GM23338 (cell line): Measurements from ENCODE around the gene MAPKBP1. TPM values are rescaled to one million over a fixed set of nuclear protein-coding genes. Genes with fewer than 3 reads are reported as not detected.

ENCODE experiments used
- ATAC-seq: fragments of 200-7000 bp; cut with Tn5 transposase; 3 replicates; pipeline ENCODE4 v1.9.1; 2020
- DNase-seq: peaks from one replicate; pipeline ENCODE4 v3.0.0-alpha.2; 2015; ENCODE audit warnings: low spot score
- H2AFZ ChIP-seq: fragments of 200-600 bp; sonication (generic); 2 replicates; pipeline ENCODE4 v1.8.0; 2016; ENCODE audit warnings: antibody characterized with exemption, mild to moderate bottlenecking, moderate library complexity
- H3F3A ChIP-seq: fragments of 200-600 bp; sonication (generic); replicated peaks from 2 replicates; pipeline ENCODE4 v1.8.0; 2017; ENCODE audit warnings: antibody characterized with exemption, mixed run types, low read depth
- H3K27ac ChIP-seq: fragments of 200-600 bp; sonication (generic); 2 replicates; pipeline ENCODE4 v1.6.1; 2016; ENCODE audit warnings: low read depth
- H3K27me3 ChIP-seq: fragments of 200-600 bp; sonication (generic); 2 replicates; pipeline ENCODE4 v1.8.0; 2016; ENCODE audit warnings: mild to moderate bottlenecking, mixed run types, moderate library complexity; ENCODE audit not compliant: insufficient read depth
- H3K36me3 ChIP-seq: fragments of 200-600 bp; sonication (generic); 2 replicates; pipeline ENCODE4 v1.8.0; 2016; ENCODE audit warnings: mild to moderate bottlenecking; ENCODE audit not compliant: insufficient read depth
- H3K4me1 ChIP-seq: fragments of 200-600 bp; sonication (generic); 2 replicates; pipeline ENCODE4 v1.8.0; 2016; ENCODE audit warnings: mild to moderate bottlenecking, moderate library complexity; ENCODE audit not compliant: insufficient read depth
- H3K4me2 ChIP-seq: fragments of 200-600 bp; sonication (generic); 2 replicates; pipeline ENCODE4 v1.7.1; 2017; ENCODE audit warnings: mixed run types
- H3K4me3 ChIP-seq: fragments of 200-600 bp; sonication (generic); 2 replicates; pipeline ENCODE4 v1.6.1; 2016; ENCODE audit warnings: mixed run types
- H3K79me2 ChIP-seq: fragments of 200-600 bp; sonication (generic); replicated peaks from 2 replicates; pipeline ENCODE4 v1.8.0; 2017; ENCODE audit warnings: mild to moderate bottlenecking; ENCODE audit not compliant: insufficient read depth
- H3K9me2 ChIP-seq: fragments of 200-600 bp; sonication (generic); 2 replicates; pipeline ENCODE4 v1.8.0; 2017; ENCODE audit not compliant: insufficient read depth
- H4K20me1 ChIP-seq: fragments of 200-600 bp; sonication (generic); replicated peaks from 2 replicates; pipeline ENCODE4 v1.8.0; 2017; ENCODE audit warnings: mild to moderate bottlenecking; ENCODE audit not compliant: insufficient read depth
- H3K27ac Mint-ChIP-seq: 2 replicates; pipeline ENCODE4 v1.8.0; 2020; ENCODE audit warnings: inconsistent platforms, mild to moderate bottlenecking, moderate library complexity, mixed read lengths
- H3K27me3 Mint-ChIP-seq: 3 replicates; pipeline ENCODE4 v1.8.0; 2022; ENCODE audit warnings: low read depth, mild to moderate bottlenecking, moderate library complexity, mixed read lengths, inconsistent platforms; ENCODE audit not compliant: insufficient read depth, poor library complexity
- H3K36me3 Mint-ChIP-seq: 3 replicates; pipeline ENCODE4 v1.8.0; 2021; ENCODE audit warnings: low read depth, mild to moderate bottlenecking, inconsistent platforms, moderate library complexity, mixed read lengths
- H3K4me1 Mint-ChIP-seq: 3 replicates; pipeline ENCODE4 v1.8.0; 2020; ENCODE audit warnings: mild to moderate bottlenecking, inconsistent platforms, mixed read lengths
- H3K4me3 Mint-ChIP-seq: 3 replicates; pipeline ENCODE4 v1.8.0; 2021; ENCODE audit warnings: moderate library complexity, mild to moderate bottlenecking, inconsistent platforms, mixed read lengths
- H3K9me3 Mint-ChIP-seq: 3 replicates; pipeline ENCODE4 v1.8.0; 2020; ENCODE audit warnings: moderate library complexity, mild to moderate bottlenecking, inconsistent platforms, mixed read lengths
- CREB1 ChIP-seq: fragments of 250-450 bp; sonication (Bioruptor Pico); IDR thresholded peaks from 2 replicates; pipeline ENCODE4 v1.5.0; 2020; ENCODE audit warnings: low read depth, mild to moderate bottlenecking, moderate library complexity
- EZH2 ChIP-seq: fragments of 200-600 bp; sonication (generic); IDR thresholded peaks from one replicate; pipeline ENCODE4 v1.8.0; 2017; ENCODE audit warnings: antibody characterized with exemption, mild to moderate bottlenecking, low read depth; ENCODE audit not compliant: unreplicated experiment
- EZH2phosphoT487 ChIP-seq: fragments of 200-600 bp; sonication (generic); IDR thresholded peaks from one replicate; pipeline ENCODE4 v1.8.1; 2018; ENCODE audit warnings: antibody characterized with exemption; ENCODE audit not compliant: unreplicated experiment
- JUNB ChIP-seq: IDR thresholded peaks from one replicate; pipeline ENCODE4 v1.6.1; 2016; ENCODE audit warnings: antibody characterized with exemption; ENCODE audit not compliant: unreplicated experiment
- NANOG ChIP-seq: IDR thresholded peaks from 2 replicates; pipeline ENCODE4 v1.6.1; 2016; ENCODE audit warnings: antibody characterized with exemption, borderline replicate concordance
- POLR2AphosphoS5 ChIP-seq: IDR thresholded peaks from 2 replicates; pipeline ENCODE4 v1.6.1; 2016; ENCODE audit warnings: antibody characterized with exemption, low read depth
- STAT1 ChIP-seq: IDR thresholded peaks from one replicate; pipeline ENCODE4 v1.6.1; 2016; ENCODE audit warnings: antibody characterized with exemption; ENCODE audit not compliant: unreplicated experiment
- ZNF114 ChIP-seq: fragments of 250-450 bp; sonication (Bioruptor Pico); IDR thresholded peaks from 2 replicates; pipeline ENCODE4 v1.5.0; 2020; ENCODE audit warnings: mild to moderate bottlenecking, moderate library complexity
- ZNF331 ChIP-seq: fragments of 250-450 bp; sonication (Bioruptor Pico); IDR thresholded peaks from 2 replicates; pipeline ENCODE4 v1.5.0; 2020; ENCODE audit warnings: low read depth, mild to moderate bottlenecking, moderate library complexity
- polyA plus RNA-seq: library from polyadenylated mRNA; unstranded; fragments of >200 nt; fragmentation: Nextera tagmentation; extraction: Ambion mirVana; gene quantifications from 2 replicates; pipeline ENCODE4 v1.2.1, GENCODE V29; 2016
- total RNA-seq: library from RNA; depleted of rRNA; stranded (reverse); fragments of >200 nt; shearing (Covaris generic); gene quantifications from 2 replicates; pipeline ENCODE4 v1.2.3, GENCODE V29; 2014
- TF ChIP-seq, protein P1 (sequence below): IDR thresholded peaks from one replicate; pipeline ENCODE4 v1.6.1; 2018; ENCODE audit warnings: antibody characterized with exemption; ENCODE audit not compliant: unreplicated experiment
- TF ChIP-seq, protein P2 (sequence below), 2 experiments: fragments of 200-600 bp in 1 of 2; sonication (generic) in 1 of 2; conservative IDR thresholded peaks; 2 replicates each; pipeline versions ENCODE4 v1.5.1 to v1.6.1; 2016 to 2017; ENCODE audit warnings: antibody characterized with exemption in 2 of 2, low read depth in 2 of 2, mild to moderate bottlenecking in 2 of 2, moderate library complexity in 1 of 2
- TF ChIP-seq, protein P3 (sequence below): fragments of 250-450 bp; sonication (Bioruptor Pico); IDR thresholded peaks from 2 replicates; pipeline ENCODE4 v1.5.0; 2020; ENCODE audit warnings: mild to moderate bottlenecking, moderate library complexity
- TF ChIP-seq, protein P4 (sequence below): IDR thresholded peaks from 2 replicates; pipeline ENCODE4 v1.6.1; 2016; ENCODE audit warnings: antibody characterized with exemption

The MAPKBP1 gene
- total and polyA plus RNA-seq, 2 experiments from 2014 or later: 1.9 to 8.9 TPM

DNA sequence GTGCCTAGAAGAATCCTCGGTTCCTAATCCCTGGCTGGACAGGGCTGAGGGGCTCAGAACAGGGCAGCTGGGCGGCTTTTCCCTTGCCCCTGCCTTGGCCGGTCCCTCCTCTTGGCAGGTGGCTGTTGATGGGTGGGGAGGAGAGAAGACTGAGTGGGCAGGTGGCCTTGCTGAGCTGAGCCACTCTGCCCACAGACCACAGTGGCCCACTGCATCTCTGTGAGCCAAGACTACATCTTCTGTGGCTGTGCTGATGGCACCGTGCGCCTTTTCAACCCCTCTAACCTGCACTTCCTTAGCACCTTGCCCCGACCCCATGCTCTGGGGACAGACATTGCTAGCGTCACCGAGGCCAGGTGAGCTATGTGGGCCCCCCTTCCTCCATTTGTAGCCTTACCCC, 39.1 kb downstream of the MAPKBP1 start:
- Histone ChIP-seq H3K4me2 (no peak overlapping the region), H2AFZ (no peak overlapping the region), H3K79me2 (no peaks in the 10 kb centered on the region), H3K36me3 (no peaks in the 10 kb centered on the region), H3K27me3 (no peaks in the 10 kb centered on the region), H4K20me1 (no peaks in the 10 kb centered on the region), H3K9me2 (no peaks in the 10 kb centered on the region), H3F3A (no peaks in the 10 kb centered on the region), H3K27ac (no peak overlapping the region), H3K4me1 (no peaks in the 10 kb centered on the region), H3K4me3 (no peak overlapping the region)
- no peak overlapping the region for H3K4me3 Mint-ChIP-seq
- H3K36me3 Mint-ChIP-seq: no peaks in the 10 kb centered on the region; the same call in 2 of the 3 replicates
- ATAC-seq (no peak), DNase-seq (no peak)
- H3K4me1 Mint-ChIP-seq: peaks cover 9% of the 10 kb centered on the region; the same call in 2 of the 3 replicates
- H3K27ac Mint-ChIP-seq: peak overlapping the region; percentile 60
- H3K27me3 Mint-ChIP-seq: peaks cover 4% of the 10 kb centered on the region
- H3K9me3 Mint-ChIP-seq: no peaks in the 10 kb centered on the region; the same call in 2 of the 3 replicates
- TF ChIP-seq EZH2phosphoT487 (no peak), NANOG (no peak), ZNF331 (CRISPR knock-in tag) (no peak), CREB1 (CRISPR knock-in tag) (no peak), POLR2AphosphoS5 (no peak), JUNB (no peak), EZH2 (no peak), ZNF114 (CRISPR knock-in tag) (no peak), STAT1 (no peak)
- TF ChIP-seq, protein P1, sequence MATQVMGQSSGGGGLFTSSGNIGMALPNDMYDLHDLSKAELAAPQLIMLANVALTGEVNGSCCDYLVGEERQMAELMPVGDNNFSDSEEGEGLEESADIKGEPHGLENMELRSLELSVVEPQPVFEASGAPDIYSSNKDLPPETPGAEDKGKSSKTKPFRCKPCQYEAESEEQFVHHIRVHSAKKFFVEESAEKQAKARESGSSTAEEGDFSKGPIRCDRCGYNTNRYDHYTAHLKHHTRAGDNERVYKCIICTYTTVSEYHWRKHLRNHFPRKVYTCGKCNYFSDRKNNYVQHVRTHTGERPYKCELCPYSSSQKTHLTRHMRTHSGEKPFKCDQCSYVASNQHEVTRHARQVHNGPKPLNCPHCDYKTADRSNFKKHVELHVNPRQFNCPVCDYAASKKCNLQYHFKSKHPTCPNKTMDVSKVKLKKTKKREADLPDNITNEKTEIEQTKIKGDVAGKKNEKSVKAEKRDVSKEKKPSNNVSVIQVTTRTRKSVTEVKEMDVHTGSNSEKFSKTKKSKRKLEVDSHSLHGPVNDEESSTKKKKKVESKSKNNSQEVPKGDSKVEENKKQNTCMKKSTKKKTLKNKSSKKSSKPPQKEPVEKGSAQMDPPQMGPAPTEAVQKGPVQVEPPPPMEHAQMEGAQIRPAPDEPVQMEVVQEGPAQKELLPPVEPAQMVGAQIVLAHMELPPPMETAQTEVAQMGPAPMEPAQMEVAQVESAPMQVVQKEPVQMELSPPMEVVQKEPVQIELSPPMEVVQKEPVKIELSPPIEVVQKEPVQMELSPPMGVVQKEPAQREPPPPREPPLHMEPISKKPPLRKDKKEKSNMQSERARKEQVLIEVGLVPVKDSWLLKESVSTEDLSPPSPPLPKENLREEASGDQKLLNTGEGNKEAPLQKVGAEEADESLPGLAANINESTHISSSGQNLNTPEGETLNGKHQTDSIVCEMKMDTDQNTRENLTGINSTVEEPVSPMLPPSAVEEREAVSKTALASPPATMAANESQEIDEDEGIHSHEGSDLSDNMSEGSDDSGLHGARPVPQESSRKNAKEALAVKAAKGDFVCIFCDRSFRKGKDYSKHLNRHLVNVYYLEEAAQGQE: no peak
- TF ChIP-seq, protein P2, sequence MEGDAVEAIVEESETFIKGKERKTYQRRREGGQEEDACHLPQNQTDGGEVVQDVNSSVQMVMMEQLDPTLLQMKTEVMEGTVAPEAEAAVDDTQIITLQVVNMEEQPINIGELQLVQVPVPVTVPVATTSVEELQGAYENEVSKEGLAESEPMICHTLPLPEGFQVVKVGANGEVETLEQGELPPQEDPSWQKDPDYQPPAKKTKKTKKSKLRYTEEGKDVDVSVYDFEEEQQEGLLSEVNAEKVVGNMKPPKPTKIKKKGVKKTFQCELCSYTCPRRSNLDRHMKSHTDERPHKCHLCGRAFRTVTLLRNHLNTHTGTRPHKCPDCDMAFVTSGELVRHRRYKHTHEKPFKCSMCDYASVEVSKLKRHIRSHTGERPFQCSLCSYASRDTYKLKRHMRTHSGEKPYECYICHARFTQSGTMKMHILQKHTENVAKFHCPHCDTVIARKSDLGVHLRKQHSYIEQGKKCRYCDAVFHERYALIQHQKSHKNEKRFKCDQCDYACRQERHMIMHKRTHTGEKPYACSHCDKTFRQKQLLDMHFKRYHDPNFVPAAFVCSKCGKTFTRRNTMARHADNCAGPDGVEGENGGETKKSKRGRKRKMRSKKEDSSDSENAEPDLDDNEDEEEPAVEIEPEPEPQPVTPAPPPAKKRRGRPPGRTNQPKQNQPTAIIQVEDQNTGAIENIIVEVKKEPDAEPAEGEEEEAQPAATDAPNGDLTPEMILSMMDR (conservative IDR thresholded peaks at IDR 0.05; ENCODE audit: low read depth in 2 of 2): no peak
- TF ChIP-seq, protein P3, sequence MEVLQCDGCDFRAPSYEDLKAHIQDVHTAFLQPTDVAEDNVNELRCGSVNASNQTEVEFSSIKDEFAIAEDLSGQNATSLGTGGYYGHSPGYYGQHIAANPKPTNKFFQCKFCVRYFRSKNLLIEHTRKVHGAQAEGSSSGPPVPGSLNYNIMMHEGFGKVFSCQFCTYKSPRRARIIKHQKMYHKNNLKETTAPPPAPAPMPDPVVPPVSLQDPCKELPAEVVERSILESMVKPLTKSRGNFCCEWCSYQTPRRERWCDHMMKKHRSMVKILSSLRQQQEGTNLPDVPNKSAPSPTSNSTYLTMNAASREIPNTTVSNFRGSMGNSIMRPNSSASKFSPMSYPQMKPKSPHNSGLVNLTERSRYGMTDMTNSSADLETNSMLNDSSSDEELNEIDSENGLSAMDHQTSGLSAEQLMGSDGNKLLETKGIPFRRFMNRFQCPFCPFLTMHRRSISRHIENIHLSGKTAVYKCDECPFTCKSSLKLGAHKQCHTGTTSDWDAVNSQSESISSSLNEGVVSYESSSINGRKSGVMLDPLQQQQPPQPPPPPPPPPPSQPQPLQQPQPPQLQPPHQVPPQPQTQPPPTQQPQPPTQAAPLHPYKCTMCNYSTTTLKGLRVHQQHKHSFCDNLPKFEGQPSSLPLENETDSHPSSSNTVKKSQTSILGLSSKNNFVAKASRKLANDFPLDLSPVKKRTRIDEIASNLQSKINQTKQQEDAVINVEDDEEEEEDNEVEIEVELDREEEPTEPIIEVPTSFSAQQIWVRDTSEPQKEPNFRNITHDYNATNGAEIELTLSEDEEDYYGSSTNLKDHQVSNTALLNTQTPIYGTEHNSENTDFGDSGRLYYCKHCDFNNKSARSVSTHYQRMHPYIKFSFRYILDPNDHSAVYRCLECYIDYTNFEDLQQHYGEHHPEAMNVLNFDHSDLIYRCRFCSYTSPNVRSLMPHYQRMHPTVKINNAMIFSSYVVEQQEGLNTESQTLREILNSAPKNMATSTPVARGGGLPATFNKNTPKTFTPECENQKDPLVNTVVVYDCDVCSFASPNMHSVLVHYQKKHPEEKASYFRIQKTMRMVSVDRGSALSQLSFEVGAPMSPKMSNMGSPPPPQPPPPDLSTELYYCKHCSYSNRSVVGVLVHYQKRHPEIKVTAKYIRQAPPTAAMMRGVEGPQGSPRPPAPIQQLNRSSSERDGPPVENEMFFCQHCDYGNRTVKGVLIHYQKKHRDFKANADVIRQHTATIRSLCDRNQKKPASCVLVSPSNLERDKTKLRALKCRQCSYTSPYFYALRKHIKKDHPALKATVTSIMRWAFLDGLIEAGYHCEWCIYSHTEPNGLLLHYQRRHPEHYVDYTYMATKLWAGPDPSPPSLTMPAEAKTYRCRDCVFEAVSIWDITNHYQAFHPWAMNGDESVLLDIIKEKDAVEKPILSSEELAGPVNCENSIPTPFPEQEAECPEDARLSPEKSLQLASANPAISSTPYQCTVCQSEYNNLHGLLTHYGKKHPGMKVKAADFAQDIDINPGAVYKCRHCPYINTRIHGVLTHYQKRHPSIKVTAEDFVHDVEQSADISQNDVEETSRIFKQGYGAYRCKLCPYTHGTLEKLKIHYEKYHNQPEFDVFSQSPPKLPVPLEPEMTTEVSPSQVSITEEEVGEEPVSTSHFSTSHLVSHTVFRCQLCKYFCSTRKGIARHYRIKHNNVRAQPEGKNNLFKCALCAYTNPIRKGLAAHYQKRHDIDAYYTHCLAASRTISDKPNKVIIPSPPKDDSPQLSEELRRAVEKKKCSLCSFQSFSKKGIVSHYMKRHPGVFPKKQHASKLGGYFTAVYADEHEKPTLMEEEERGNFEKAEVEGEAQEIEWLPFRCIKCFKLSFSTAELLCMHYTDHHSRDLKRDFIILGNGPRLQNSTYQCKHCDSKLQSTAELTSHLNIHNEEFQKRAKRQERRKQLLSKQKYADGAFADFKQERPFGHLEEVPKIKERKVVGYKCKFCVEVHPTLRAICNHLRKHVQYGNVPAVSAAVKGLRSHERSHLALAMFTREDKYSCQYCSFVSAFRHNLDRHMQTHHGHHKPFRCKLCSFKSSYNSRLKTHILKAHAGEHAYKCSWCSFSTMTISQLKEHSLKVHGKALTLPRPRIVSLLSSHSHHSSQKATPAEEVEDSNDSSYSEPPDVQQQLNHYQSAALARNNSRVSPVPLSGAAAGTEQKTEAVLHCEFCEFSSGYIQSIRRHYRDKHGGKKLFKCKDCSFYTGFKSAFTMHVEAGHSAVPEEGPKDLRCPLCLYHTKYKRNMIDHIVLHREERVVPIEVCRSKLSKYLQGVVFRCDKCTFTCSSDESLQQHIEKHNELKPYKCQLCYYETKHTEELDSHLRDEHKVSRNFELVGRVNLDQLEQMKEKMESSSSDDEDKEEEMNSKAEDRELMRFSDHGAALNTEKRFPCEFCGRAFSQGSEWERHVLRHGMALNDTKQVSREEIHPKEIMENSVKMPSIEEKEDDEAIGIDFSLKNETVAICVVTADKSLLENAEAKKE (CRISPR knock-in tag): no peak
- TF ChIP-seq, protein P4, sequence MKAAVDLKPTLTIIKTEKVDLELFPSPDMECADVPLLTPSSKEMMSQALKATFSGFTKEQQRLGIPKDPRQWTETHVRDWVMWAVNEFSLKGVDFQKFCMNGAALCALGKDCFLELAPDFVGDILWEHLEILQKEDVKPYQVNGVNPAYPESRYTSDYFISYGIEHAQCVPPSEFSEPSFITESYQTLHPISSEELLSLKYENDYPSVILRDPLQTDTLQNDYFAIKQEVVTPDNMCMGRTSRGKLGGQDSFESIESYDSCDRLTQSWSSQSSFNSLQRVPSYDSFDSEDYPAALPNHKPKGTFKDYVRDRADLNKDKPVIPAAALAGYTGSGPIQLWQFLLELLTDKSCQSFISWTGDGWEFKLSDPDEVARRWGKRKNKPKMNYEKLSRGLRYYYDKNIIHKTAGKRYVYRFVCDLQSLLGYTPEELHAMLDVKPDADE: no peak
